GM18505 (cell line): Measurements from ENCODE around the gene PRXL2B.
"Not testable (repeated sequence)": the region's sequence is repeated elsewhere in the genome, so short reads cannot be mapped to it uniquely, and the experiment has no call there.

ENCODE experiments used
- ATAC-seq: cut with Tn5 transposase; IDR thresholded peaks from one replicate; pipeline ENCODE4 v1.9.1; 2021; ENCODE audit not compliant: unreplicated experiment
- POLR2A ChIP-seq: IDR thresholded peaks from 4 replicates; pipeline ENCODE4 v1.6.1; 2011; ENCODE audit warnings: borderline replicate concordance; ENCODE audit not compliant: insufficient read depth, insufficient read length; ENCODE audit errors: extremely low read depth

Gene PRXL2B

GRCh38 chr1:2564815-2565374 is 21.7 kb upstream of the PRXL2B start:
- TF ChIP-seq POLR2A = no peak
- ATAC-seq = no peak

GRCh38 chr1:2566101-2567045 is 20.2 kb upstream of the PRXL2B start:
- ATAC-seq = no peak
- no peak for TF ChIP-seq POLR2A

DNA sequence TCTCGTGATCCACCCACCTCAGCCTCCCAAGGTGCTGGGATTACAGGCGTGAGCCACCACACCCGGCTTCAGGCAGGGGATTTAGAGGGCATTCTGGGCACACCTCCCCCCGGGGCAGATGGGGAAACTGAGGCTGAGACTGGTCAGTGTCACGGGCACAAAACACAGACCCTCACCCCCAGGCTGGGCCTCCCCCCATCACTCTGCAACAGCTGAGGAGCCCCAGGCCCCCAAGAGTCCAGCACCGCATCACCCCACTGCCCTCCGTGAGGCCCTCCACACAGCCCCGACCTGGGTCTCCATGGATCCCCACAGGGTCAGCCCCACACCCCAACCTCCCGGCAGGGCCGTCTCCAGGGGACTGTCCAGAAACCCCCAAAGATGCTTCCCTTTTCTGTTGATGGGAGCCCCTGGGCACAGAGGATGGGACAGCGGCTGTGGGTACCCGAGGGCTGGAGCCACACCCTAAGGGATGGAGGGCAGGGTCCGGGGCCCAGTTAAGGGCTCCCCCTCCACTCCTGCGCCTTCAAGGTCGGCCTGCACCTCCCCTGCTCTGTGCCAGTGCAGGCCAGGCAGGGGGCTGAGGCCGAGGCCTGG is 19.4 kb upstream of the PRXL2B start:
- no peak for TF ChIP-seq POLR2A
- no peak for ATAC-seq

- ATAC-seq = not testable (repeated sequence)
These were observed 18.3 kb upstream of the PRXL2B start for GRCh38 chr1:2568187-2568816.

GRCh38 chr1:2569060-2569459 is 17.5 kb upstream of the PRXL2B start:
- no peak for ATAC-seq
- TF ChIP-seq POLR2A = no peak

- not testable (repeated sequence) for ATAC-seq
These were observed 16.9 kb upstream of the PRXL2B start for GRCh38 chr1:2569703-2570102.

DNA sequence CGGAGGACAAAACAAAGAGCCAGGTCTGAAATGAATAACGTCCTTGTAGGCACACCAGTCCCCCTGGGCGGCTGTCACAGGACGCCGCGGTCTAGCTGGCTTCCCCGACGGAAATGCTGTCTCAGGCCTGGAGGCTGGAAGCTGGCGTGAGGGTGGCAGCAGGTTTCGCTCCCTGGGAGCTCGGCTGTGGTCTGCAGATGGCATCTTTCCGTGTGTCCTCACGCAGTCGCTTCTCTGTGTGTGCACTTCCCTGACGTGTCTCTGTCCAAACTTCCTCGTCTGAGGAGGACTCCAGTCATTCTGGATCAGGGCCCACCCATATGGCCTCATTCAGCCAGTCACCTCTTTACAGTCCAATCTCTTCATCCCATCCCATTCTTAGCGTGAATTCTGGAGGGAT is 16.2 kb upstream of the PRXL2B start:
- ATAC-seq = no peak
- no peak for TF ChIP-seq POLR2A

- no peak for ATAC-seq
- TF ChIP-seq POLR2A = no peak
These were observed 15.2 kb upstream of the PRXL2B start for GRCh38 chr1:2571348-2571747.

- no peak for TF ChIP-seq POLR2A
- ATAC-seq = no peak
These were observed 13.2 kb upstream of the PRXL2B start for GRCh38 chr1:2573250-2573920.

DNA sequence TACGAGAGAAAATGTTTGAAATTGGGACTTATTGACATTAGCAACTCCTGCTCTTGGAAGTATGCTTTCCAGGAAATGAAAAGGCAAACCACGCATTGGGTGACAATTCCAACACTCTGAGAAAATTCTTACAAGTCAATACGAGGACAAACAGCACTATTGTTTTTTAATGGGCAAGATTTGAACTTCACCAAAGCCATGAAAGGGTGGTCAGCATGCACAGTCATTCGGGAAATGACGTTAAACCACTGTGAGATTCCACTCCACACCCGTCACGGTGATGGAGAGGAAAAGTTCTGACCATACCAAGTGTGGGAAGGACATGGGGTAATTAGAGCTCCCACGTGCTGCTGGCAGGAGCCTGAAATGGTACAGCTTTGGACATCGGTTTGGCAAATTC is 12.2 kb upstream of the PRXL2B start:
- no peak for ATAC-seq
- no peak for TF ChIP-seq POLR2A

DNA sequence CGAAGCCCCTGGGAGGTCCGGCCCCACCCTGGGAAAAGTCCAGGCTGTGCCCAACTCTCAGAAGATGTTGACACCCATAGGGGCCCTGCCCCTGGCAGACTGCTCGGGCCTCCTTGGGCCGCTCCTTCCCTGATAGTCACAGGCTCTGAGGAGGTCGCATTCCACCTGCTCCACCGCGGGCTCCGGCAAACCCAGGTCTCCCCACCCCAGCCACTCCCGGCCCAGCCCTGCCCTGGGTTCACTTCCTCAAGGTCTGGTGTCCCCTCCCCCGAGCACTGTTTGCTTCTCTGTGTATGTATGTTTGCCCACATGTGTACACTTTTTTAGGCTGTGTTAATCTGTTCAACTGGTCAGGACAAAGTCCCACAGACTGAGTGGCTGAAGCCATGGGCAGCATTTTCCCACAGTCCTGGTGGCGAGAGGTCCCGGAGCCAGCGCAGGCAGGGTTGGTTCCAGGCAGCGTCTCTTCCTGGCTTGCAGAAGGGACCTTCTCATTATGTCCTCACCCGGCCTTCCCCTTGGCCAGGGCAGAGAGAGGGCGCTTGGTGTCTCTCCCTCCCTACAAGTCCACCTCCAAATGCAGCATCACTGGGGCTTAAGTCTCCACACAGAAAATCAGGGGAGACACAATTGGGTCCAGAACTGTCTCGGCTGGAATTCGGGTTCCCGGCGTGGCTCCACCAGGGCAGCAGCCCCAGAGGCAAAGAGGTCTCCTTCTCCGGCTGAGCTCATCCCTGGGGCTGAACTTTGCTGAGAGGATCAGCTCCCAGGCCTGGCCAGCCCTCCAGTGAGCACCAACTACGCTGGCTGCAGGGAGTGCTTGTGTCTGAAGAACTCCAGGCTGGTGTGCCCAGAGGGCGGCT is 10.5 kb upstream of the PRXL2B start:
- no peak for TF ChIP-seq POLR2A
- ATAC-seq = peak; percentile 5

GRCh38 chr1:2577565-2578075 is 9.0 kb upstream of the PRXL2B start:
- peak; percentile 67 for TF ChIP-seq POLR2A
- peak; percentile 35 for ATAC-seq

DNA sequence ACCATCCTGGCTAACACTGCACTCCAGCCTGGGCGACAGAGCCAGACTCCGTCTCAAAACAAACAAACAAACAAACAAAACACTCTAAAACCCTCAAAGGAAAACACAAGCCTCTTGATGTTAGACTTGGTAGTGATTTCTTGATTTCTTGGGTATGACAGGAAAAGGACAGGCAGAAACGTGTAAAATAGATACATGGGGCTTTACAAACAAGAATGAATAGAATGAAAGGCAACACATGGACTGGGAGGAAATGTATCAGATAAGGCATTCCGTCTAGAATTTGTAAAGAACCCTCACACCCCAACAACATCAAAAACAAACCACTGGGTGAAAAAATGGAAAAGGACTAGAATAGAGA is 7.8 kb upstream of the PRXL2B start:
- no peak for ATAC-seq
- TF ChIP-seq POLR2A = no peak

- TF ChIP-seq POLR2A = no peak
- no peak for ATAC-seq
These were observed 5.9 kb upstream of the PRXL2B start for GRCh38 chr1:2580691-2581090.
